Activated naive CD4-positive, alpha-beta T cell treated with anti-CD3 and anti-CD28 coated beads for 36 hours (primary cell): ENCODE data around the gene CHADL. TPM values are rescaled to one million over a fixed set of nuclear protein-coding genes. Genes with fewer than 3 reads are reported as not detected.
"Not testable (repeated sequence)": the region's sequence is repeated elsewhere in the genome, so short reads cannot be mapped to it uniquely, and the experiment has no call there.

ENCODE experiments used
- CTCF ChIA-PET: fragments of 350-600 bp; sonication (Branson Sonifier 250); formaldehyde crosslinking; loops from one replicate; lab custom pipeline; 2021; ENCODE audit warnings: antibody characterized with exemption; lab: Charles Lee
- DNase-seq: peaks from one replicate; pipeline ENCODE4 v3.0.0-alpha.2; 2020
- H3K27ac Mint-ChIP-seq: one replicate; pipeline ENCODE4 v1.8.0; 2021; ENCODE audit warnings: mild to moderate bottlenecking, mixed read lengths
- H3K27me3 Mint-ChIP-seq: one replicate; pipeline ENCODE4 v1.8.0; 2021; ENCODE audit warnings: low read depth, mixed read lengths
- H3K36me3 Mint-ChIP-seq: one replicate; pipeline ENCODE4 v1.8.0; 2021; ENCODE audit warnings: low read depth, mixed read lengths
- H3K4me1 Mint-ChIP-seq: one replicate; pipeline ENCODE4 v1.8.0; 2021; ENCODE audit warnings: low read depth, mixed read lengths
- H3K4me3 Mint-ChIP-seq: one replicate; pipeline ENCODE4 v1.8.0; 2021; ENCODE audit warnings: mild to moderate bottlenecking, moderate library complexity, mixed read lengths
- H3K9me3 Mint-ChIP-seq: one replicate; pipeline ENCODE4 v1.8.0; 2021; ENCODE audit warnings: mixed read lengths
- intact Hi-C: fragments of 100-400 bp; cut with micrococcal nuclease; formaldehyde crosslinking; loops from one replicate; pipeline ENCODE4 v1.15.1; 2023
- microRNA-seq: library from miRNA; unstranded; fragments of <30 nt; microRNA quantifications from one replicate; pipeline ENCODE4 v1.2.0, GENCODE V29; 2022; ENCODE audit warnings: borderline microRNAs expressed, borderline replicate concordance
- total RNA-seq, 2 experiments: library from RNA; stranded (reverse); gene quantifications; one replicate each; pipeline ENCODE4 v1.2.3, GENCODE V29; 2021

The CHADL gene
- total RNA-seq, 2 experiments from 2014 or later = 0.17 TPM; not detected in 1

DNA sequence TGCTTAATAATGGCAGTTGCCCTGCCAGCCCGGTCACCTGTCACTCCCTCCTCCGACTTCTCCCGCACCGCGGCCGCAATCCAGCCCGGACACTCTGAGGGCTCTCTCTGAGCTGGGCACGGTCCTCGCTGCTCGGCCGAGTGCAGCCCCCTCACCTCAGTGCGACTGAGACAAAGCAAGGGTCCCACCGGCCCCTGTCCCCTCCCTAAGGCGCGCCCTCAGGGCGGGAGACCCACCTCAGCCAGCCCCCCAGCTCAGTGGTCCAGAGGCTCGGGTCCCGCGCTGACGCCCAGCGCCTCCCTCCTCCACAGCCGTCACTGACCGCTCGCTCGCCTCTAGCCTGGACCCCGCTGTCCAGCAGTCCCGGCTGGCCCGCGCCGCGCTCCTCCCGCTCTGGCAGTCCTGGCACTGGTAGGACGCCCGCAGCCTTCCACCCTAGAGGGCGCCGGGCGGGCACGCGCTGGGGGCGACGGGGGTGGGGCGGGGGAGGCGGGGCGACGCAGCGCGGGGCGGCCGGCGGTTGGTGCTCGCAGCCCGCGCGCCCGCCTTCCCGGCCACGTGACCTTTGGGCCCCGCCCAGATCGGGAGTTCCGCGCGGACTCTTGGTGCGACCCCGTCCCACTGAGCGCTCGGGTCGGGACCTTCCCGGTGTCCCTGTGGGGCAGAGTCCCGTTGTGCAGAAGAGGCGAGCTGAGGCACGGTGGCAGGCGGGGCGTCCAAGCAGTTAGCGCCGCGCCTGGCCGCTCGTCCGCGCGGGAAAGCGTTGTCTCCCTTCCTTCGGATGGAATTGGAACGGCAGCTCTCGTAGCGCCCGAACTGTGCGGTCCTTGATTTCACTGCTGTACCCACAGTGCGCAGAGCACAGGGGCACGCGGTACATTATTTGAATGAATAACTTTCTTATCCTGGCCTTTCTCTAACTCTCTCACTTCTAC lies 43.4 kb downstream of the CHADL start:
- Mint-ChIP-seq H3K27me3 (no peaks in the 10 kb centered on the region), H3K4me1 (peaks cover 8% of the 10 kb centered on the region), H3K36me3 (no peaks in the 10 kb centered on the region), H3K27ac (no peak overlapping the region), H3K4me3 (peak overlapping the region; percentile 80), H3K9me3 (no peaks in the 10 kb centered on the region)
- intact Hi-C loops = loop anchor here (1.0 kb wide), 1 partner anchor 106 kb away; no protein-coding TSS in a partner anchor
- CTCF ChIA-PET = interaction anchor here (2.4 kb wide), 1 partner anchor 40 kb away, joined by 9 read pairs; no protein-coding TSS in a partner anchor
- peak; percentile 77 for DNase-seq

DNA sequence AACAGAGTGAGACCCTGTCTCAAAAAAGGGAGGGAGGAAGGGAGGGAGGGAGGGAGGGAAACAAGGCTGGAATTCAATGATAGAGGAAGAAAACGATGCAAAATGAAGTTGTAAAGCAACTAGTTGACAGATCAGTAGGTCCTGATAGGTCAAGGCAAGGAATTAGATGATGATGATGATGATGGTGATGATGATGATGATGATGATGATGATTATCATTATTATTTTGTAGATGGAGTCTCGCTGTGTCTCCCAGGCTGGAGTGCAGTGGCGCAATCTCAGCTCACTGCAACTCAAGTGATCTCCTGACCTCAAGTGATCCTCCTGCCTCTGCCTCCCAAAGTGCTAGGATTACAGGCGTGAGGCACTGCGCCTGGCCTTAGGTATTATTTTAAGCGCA lies 46.9 kb downstream of the CHADL start:
- DNase-seq = no peak
- H3K4me1 Mint-ChIP-seq = peaks cover 8% of the 10 kb centered on the region
- intact Hi-C loops = no loop called here
- H3K27ac Mint-ChIP-seq = no peak overlapping the region
- CTCF ChIA-PET = no interaction called here
- no peaks in the 10 kb centered on the region for H3K36me3 Mint-ChIP-seq
- H3K27me3 Mint-ChIP-seq = no peaks in the 10 kb centered on the region
- no peaks in the 10 kb centered on the region for H3K9me3 Mint-ChIP-seq
- H3K4me3 Mint-ChIP-seq = no peak overlapping the region

DNA sequence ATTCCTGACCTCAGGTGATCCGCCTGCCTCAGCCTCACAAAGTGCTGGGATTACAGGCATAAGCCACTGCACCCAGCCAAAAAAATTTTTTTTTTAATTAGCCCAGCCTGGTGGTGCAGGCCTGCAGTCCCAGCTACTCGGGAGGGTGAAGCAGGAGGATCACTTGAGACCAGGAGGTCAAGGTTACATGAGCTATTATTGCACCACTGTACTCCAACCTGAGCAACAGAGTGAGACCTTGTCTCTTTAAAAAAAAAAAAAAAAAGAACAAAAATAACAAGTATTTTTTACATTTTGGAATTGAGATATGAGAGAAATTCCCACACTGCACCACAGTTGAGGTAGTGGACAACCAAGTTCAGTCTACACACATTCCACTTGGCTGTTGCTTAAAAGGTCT lies 49.3 kb downstream of the CHADL start:
- Mint-ChIP-seq H3K36me3 (no peaks in the 10 kb centered on the region), H3K27ac (no peak overlapping the region), H3K9me3 (no peaks in the 10 kb centered on the region), H3K4me1 (no peaks in the 10 kb centered on the region), H3K4me3 (no peak overlapping the region), H3K27me3 (no peaks in the 10 kb centered on the region)
- CTCF ChIA-PET = interaction anchor here (1.7 kb wide), 1 partner anchor 46 kb away, joined by 9 read pairs; no protein-coding TSS in a partner anchor
- intact Hi-C loops = no loop called here
- no peak for DNase-seq

DNA sequence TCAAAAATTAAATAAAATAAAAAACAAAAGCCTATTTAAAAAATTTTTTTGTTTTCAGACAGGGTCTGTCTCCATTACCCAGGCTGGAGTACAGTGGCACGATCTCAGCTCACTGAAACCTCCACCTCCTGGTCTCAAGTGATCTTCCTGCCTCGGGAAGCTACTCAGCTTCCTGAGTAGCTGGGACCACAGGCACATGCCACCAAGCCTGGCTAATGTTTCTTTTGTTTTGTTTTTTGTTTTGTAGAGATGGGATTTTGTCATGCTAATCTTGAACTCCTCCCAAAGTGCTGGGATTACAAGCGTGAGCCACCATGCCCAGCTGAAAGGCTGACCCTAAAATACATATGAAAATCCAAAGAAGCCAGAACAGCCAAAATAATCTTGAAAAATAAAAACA lies 56.1 kb downstream of the CHADL start:
- CTCF ChIA-PET = interaction anchor here (1.2 kb wide), 1 partner anchor 15 kb away, joined by 4 read pairs; no protein-coding TSS in a partner anchor
- Mint-ChIP-seq H3K27me3 (no peaks in the 10 kb centered on the region), H3K4me1 (no peaks in the 10 kb centered on the region), H3K27ac (no peak overlapping the region), H3K4me3 (no peak overlapping the region), H3K9me3 (no peaks in the 10 kb centered on the region), H3K36me3 (peaks cover 1% of the 10 kb centered on the region)
- intact Hi-C loops = no loop called here
- DNase-seq = no peak

DNA sequence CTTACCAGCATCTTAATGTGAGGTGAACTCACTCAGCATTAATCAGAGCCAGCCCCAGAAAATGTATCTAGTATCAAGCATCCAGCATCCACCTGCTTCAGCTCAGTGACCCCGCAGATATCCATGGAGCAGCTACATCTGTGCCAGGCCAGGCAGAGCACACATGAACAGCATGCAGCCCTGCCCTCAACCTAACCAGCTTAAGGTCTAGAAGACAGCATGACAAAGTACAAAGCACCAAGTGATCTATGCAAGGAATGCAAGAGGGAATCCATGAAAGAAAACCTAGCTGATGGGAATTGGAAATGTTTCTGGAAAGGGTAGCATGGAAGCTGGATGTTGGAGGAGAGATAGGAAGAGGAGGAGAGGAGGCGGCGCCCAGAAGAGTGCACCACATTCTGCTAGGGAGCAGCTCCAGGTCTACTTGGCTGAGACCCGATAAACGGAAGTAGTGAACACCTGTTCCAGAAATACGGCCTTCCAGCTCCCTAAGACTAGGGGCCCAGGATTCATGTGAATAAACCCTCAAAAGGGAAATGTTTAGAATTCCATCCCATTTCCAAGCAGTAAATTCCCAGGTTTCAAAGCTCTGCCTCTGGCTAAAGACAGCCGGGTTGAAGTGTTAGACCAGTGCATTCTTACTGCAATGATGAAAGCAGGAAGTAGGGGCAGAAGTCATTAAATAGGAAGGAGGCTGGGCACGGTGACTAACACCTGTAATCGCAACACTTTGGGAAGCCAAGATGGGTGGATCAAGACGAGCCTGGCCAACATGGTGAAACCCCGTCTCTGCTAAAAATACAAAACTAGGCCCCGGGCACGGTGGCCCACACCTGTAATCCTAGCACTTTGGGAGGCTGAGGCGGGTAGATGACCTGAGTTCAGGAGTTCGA lies 59.1 kb downstream of the CHADL start:
- Mint-ChIP-seq H3K27me3 (no peaks in the 10 kb centered on the region), H3K9me3 (no peaks in the 10 kb centered on the region), H3K36me3 (peaks cover 18% of the 10 kb centered on the region), H3K4me1 (no peaks in the 10 kb centered on the region), H3K27ac (no peak overlapping the region), H3K4me3 (no peak overlapping the region)
- DNase-seq = no peak
- CTCF ChIA-PET = interaction anchor here (0.6 to 1.1 kb wide), 2 partner anchors 17 to 98 kb away, joined by 3 read pairs; no protein-coding TSS in a partner anchor
- intact Hi-C loops = no loop called here

DNA sequence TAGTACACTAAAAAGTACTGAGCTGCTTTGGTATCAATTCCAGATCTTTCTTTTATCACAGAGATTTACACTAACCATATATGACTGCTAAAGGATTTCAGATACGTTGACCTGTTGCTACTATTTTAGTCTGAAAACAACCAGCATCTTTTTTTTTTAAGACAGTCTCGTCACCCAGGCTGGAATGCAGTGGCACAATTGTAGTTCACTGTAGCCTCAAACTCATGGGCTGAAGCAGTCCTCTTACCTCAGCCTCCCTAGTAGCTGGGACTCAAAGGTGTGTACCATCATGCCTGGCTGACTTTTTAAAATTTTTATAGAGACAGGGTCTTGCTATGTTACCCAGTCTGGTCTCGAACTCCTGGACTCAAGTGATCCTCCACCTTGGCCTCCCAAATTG lies 59.8 kb downstream of the CHADL start:
- H3K4me1 Mint-ChIP-seq = no peaks in the 10 kb centered on the region
- no peak overlapping the region for H3K4me3 Mint-ChIP-seq
- intact Hi-C loops = no loop called here
- H3K27ac Mint-ChIP-seq = no peak overlapping the region
- H3K9me3 Mint-ChIP-seq = no peaks in the 10 kb centered on the region
- no peaks in the 10 kb centered on the region for H3K27me3 Mint-ChIP-seq
- CTCF ChIA-PET = interaction anchor here (0.6 to 1.1 kb wide), 2 partner anchors 18 to 98 kb away, joined by 3 read pairs; no protein-coding TSS in a partner anchor
- DNase-seq = no peak
- H3K36me3 Mint-ChIP-seq = peaks cover 23% of the 10 kb centered on the region

DNA sequence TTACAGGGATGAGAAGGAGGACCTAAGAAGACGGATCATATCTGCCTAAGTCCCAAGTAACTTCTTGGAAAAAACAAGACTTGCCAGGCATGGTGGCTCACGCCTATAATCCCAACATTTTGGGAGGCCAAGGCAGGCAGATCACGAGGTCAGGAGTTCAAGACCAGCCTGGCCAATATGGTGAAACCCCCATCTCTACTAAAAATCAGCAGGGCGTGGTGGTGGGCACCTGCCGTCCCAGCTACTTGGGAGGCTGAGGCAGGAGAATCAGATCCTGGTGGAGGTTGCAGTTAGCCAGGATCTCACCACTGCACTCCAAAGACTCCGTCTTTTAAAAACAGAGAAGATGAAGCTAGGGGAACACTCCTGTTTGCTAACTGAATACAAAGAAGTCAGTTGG lies 60.4 kb downstream of the CHADL start:
- CTCF ChIA-PET = interaction anchor here (1.1 kb wide), 1 partner anchor 19 kb away, joined by 3 read pairs; no protein-coding TSS in a partner anchor
- H3K27me3 Mint-ChIP-seq, H3K4me1 Mint-ChIP-seq, H3K4me3 Mint-ChIP-seq, DNase-seq, H3K9me3 Mint-ChIP-seq, intact Hi-C loops, H3K27ac Mint-ChIP-seq: not testable (repeated sequence)
- H3K36me3 Mint-ChIP-seq = peaks cover 23% of the 10 kb centered on the region

Small RNA genes within 50 kb of the gene (microRNA-seq; reads per million reads assigned to microRNA genes)
- not detected for gene MIR6889

Other genes with a start within 250 kb of the CHADL start
- 10 to 100 TPM; 37.2 to 38.4 TPM for gene EP300, start 148.3 kb downstream of the CHADL start, total RNA-seq
- gene L3MBTL2, start 35.6 kb downstream of the CHADL start, total RNA-seq = 10 to 100 TPM; 19.4 to 22.3 TPM
- gene RANGAP1, start 45.3 kb upstream of the CHADL start, total RNA-seq = 100 to 1,000 TPM; 173 to 174 TPM
- 10 to 100 TPM; 30.0 to 30.3 TPM for gene ZC3H7B, start 60.6 kb upstream of the CHADL start, total RNA-seq
- gene TEF, start 141.0 kb upstream of the CHADL start, total RNA-seq = 1 to 10 TPM; 1.7 to 1.9 TPM
- gene TOB2, start 205.9 kb upstream of the CHADL start, total RNA-seq = 10 to 100 TPM; 16.4 to 16.8 TPM
- gene PHF5A, start 227.8 kb upstream of the CHADL start, total RNA-seq = 10 to 100 TPM; 67.5 to 69.0 TPM
- gene ACO2, start 228.2 kb upstream of the CHADL start, total RNA-seq = 100 to 1,000 TPM; 113 to 118 TPM